ENCODE data around the gene UROD.

Gene UROD

DNA sequence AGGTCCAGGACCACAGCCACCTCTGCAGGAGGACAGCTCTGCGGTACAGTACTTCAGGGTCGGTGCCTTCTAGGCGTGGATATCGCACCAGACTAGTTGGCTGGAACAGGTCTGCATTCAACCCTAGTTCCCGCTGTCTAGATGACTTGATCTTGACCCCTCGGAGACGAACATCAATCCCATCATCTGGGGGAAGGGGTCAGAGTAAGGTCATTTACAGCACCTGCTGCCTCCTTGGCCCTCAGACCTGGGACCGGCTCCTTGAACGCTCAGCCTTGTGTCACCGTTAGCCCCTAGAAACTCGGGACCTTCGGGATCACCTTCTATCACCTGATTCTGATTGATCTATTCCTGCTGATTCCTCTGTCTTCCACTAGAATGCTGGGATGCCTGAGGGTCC lies 3.5 kb upstream of the UROD start:
- no peak for DNase-seq (ENCODE audit: low read depth)

DNA sequence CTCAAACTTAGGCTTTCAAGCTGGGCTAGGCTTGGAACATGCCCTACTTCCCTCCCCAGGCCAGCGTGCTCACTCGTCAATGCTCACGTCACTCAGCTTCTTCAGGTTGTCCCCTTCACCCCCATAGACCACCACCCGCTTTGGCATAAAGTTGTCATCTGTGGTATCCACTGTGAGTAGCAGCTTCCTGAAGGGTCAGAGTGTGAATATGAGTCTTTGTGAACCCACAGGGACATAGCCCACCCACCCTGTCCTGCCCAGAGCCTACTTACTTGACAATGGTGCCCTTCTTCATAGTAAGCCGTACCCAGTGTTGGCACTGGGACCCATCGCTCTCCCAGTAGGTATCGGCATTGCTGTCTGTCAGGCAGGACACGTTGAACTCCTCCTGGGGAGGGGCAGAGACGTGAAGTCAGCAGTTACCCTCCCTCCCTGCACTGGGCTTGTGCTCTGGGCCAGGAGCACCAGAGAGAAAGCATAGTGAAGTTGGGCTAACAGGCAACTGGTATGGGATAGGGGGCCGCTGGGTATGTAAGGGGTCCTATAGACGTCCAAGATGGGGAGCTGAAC lies 2.7 kb upstream of the UROD start:
- no peak for DNase-seq (ENCODE audit: low read depth)

DNA sequence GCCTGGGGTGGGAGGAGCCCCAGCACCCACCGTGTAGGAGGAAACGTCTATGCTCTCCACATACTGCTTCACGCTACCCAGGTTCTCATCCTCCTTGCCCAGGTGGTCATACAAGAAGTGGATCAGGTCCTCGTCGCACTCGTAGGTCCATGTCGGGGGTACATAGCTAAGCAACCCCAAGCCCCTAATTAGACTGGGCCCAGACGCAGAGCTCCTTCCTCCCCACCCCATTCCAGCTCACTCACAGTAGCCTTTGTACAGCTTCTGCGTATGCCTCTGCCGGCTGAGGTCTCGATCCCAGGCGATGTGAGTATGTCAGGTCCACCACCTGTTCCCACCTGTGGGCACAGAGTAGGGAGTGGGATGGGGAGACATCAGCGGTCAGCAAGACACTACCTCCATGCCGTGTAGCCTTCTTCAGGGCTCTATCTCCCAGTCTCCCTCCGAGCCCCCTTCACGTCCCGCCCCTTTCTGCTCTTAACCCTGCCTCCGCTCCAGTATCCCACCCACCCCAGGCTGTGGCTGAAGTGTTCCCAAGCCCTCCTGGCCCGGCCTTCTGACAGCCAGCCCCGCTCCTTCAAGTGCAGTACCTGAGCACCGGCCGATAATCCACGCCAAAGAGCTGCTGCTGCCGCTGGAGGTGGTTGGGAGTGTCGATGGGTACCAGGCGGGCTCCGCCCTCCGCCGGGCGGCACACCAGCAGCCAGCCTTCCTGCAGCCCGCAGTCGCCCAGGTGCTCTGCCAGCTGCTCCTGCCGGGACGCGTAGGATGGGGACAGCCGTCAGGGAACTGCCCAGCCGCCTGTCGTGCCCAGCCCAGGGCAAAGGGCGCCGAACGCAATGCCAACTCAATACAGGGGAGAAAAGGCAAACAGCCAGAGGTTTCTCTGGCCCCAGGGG lies 1.8 kb upstream of the UROD start:
- DNase-seq (ENCODE audit: low read depth): no peak

DNA sequence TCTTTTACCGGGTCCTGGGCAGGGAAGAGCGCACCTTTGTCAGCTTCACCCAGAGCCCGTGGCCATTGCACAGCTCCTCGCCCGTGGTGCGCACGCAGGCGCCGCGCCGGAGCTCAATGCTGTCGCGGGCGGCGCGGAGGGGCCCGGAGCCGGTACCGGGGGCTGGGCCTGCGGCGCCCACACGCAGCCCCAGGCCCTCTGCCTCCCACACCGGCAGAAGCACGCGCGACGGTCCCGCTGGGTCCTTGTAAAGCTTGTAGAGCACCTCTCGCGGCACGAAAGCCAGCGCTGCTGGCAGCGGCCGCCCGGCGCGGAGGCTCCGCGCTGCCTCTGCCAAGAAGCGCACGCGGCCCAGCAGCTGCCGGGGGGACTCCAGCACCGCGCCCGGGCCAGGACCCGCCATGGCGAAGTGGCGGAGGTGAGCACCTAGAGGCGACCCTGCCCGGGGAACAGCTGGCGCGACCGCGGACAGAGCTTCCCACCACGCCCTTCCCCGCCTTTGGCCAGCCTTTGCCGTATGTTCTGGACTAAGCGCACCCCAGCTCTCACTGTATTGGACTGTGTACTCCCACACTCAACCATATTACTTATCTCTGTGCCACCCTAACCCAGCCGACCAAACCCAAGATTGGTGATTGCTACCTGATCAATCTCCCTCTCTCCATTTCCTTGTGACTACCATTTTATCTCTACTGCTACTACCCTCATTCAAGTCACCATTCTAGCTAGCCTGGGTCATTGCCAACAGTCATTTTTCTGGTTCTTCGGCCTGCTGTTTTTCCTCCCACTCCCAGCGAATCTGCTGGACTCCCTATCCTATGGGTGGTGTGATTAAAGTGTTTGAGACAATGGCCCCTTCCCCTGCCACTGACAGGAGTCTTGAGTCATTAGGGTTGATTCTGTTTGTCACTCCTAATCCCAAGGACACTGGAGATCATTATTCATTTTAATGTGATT lies 921 bp upstream of the UROD start, which contains the start of gene HECTD3:
Gene HECTD3 (minus strand): TSS at position 470 of the 957 bp plus-strand sequence. CDS start 67 bp downstream, at position 403.
- DNase-seq (ENCODE audit: low read depth): peak; percentile 48

DNA sequence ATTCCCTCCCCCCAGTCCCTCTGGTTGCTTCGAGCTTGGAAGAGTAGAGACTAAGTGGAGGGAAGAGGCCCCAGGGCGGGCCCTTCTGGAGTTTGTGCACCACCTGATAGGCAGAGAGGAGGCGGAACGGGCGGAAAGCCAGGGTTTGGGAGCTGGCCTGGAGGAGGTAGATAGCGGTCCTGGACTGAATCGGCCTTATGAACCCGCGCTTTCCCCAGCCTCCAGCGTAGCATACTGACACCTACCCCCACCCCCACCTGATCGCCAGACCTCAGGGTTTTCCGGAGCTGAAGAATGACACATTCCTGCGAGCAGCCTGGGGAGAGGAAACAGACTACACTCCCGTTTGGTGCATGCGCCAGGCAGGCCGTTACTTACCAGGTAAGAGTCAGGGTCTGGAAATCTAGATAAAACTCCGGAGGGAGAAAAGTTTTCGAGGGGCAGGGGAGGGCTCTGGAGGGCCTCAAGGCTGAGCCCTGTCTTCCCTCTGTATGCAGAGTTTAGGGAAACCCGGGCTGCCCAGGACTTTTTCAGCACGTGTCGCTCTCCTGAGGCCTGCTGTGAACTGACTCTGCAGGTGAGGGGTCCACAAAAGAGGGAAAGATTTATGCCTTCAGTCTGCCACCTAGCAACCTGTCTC lies 705 bp downstream of the UROD start:
- peak; percentile 43 for DNase-seq (ENCODE audit: low read depth)

DNA sequence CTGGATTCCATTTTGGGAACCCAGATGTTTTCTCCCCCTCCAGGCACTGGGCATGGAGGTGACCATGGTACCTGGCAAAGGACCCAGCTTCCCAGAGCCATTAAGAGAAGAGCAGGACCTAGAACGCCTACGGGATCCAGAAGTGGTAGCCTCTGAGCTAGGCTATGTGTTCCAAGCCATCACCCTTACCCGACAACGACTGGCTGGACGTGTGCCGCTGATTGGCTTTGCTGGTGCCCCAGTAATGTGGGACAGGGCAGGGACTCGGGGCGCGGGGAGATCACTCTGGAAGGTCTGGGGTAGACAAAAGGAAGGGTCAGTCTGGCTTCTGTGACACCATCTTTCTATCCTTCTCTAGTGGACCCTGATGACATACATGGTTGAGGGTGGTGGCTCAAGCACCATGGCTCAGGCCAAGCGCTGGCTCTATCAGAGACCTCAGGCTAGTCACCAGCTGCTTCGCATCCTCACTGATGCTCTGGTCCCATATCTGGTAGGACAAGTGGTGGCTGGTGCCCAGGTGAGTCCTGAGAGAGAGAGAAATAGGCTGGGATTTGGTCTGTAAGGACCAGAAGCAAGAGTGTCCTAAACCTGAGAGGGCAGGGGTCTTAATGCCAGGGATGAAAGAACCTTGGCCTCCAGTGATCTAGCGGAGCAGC lies 1.6 kb downstream of the UROD start:
- DNase-seq (ENCODE audit: low read depth): no peak

DNA sequence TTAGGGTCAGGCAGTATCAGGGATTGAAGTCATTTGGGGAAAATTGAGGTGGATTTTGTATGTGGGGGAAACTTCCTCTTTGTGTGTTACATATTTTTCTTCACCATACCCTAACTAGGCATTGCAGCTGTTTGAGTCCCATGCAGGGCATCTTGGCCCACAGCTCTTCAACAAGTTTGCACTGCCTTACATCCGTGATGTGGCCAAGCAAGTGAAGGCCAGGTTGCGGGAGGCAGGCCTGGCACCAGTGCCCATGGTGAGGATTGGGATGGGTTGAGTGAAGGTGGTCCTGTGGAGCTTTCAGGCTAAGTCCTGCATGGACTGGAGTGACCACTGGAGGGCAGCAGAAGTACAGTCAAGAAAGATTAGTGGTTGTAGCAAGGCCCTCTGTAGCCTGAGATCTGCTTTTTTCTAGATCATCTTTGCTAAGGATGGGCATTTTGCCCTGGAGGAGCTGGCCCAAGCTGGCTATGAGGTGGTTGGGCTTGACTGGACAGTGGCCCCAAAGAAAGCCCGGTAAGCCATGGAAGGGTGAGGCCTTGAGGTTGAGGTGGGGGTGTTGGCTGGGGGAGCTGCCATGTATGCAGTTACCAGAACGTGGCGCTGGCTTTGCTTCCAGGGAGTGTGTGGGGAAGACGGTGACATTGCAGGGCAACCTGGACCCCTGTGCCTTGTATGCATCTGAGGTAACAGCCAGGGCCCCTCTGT lies 2.4 kb downstream of the UROD start:
- DNase-seq (ENCODE audit: low read depth): peak; percentile 92

DNA sequence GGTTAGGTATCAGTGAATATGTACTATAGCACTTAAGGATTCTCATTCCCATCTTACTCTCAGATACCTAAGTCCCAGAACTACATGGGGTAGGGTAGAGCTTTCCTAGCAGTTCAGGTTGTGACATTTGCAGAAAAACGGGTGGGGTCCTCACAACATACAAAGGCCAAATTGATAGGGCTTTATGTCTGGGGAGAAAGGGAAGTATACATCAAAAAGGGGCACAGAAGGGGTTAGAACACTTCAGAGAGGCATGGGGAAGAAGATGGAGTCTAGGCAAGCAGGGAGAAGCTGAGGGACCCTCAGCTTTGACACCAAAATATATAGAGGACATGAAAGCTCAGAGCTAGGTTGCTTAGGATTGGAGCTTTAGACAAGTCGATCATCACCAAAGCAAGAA lies 3.6 kb downstream of the UROD start:
- no peak for DNase-seq (ENCODE audit: low read depth)

DNA sequence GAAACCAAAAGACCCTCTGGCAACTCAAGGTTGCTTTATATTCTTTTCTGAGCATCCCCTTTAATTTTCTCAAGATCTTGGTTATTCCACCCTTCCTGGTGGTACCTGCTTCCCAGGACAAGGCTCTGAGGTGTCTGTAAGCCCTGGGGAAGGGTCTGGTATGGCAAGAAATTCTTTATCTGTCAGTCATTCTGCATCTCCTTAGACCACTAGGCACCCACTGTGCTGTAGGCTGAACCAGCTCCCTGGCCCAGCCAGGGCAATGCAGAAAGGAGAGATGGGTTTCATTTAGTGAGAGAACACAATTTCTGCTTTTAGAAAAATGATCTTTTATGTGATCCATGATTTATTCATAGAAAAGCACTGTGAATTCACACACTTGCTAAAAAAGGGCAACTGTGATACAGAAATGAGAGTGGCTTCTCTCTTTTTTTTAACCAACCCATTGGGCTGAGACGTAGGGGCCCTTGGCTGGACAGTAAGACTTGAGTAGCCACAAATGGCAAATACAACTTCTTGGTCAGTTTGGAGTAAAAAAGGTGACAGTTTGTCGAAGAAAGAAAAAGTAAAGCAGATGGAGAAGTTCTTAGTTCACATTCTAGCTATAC lies 4.1 kb downstream of the UROD start:
- no peak for DNase-seq (ENCODE audit: low read depth)

DNA sequence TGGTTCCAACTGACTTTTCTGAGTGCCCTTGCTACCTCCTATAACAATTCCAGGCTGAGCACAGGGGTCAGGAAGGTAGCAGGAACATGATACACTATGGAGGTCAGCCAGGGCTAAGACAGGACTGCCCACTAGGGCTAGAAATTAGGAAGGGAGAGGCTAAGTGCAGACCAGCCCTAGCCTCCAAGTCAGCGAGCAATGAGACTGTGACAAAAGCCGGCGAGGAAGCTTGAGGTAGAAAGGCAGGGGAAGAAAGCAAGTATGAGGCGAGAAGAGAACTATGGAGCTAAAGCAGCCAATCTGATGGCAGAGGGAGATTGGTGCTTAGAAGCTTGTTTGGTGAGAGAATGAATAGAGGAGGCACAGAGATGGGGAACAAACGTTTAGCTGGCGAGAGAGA lies 4.7 kb downstream of the UROD start:
- no peak for DNase-seq (ENCODE audit: low read depth)

DNA sequence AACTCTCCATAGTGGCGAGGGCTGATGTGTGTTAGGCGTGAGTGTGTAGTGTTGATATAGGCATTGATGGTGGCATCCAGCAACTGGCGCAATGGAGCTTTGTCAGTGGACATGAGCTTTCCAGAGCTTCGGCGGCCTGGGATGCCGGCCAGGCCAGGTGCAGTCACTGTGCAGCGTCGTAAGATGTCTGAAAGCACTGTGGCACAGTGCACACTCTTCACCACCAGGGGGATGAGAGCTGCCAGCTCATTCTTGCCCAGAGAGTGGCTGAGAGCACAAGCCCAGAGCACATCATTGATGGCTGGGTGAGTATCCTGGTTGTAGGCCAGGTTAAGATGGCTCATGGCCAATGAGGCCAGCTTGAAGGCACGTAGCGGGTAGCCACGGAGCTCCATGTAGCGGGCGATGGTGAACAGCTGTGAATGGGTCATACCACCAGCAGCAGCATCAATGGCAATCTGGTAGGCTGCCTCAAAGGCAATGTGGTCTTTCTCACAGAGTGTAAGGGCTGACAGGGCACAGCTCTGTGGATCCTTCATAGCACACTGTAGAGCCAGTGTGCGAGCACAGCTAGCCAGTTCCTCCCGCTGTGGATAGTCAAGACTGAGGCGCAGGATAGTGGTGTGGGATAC lies 6.7 kb downstream of the UROD start:
- DNase-seq (ENCODE audit: low read depth): peak; percentile 9

DNA sequence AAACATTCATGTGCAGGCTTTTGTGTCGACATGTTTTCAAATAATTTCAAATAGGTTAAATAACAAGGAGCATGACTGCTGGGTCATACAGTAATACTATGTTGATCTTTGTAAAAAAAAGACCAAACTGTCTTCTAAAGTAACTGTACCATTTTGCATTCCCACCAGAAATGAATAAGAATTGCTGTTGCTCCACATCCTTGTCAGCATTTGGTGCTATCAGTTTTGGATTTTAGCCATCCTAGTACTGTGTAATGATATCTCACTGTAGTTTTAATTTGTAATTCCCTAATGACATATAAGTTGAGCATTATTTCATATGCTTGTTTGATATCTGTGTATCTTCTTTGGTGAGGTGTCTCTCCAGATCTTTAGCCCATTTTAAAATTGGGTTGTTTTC lies 11.6 kb downstream of the UROD start:
- DNase-seq (ENCODE audit: low read depth): no peak

DNA sequence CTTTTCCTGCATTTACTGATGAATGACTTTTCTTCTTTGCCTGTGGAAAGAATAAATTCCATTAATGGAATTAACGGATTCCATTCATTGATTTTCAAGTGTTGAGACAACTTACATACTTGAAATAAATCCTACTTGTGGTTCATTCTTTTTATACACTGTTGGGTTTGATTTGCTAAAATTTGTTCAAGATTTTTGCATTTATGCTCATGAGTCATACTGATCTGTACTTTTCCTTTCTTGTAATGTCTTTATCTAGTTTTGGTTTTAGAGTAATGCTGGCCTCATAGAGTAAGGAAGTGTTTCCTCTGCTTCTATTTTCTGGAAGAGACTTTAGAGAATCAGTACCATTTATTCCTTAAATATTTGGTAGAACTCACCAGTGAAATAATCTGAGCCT lies 14.4 kb downstream of the UROD start:
- no peak for DNase-seq (ENCODE audit: low read depth)

DNA sequence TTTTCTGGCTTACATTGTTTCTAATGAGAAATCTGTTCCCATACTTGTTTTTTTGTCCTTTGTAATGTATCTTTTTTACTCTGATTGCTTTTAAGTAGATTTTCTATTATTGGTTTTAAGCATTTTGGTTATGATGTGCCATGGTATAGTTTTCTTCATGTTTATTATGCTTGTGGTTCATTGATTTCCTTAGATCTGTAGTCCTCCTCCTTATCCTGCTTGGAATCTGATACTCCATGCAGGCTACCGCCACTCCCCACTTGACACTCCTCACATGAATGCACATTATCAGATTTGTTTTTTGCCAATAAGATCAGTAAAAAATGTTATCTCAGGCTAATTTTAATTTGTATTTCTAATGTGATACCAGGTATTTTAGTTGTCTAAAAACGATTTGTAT lies 20.8 kb downstream of the UROD start:
- DNase-seq (ENCODE audit: low read depth): no peak

DNA sequence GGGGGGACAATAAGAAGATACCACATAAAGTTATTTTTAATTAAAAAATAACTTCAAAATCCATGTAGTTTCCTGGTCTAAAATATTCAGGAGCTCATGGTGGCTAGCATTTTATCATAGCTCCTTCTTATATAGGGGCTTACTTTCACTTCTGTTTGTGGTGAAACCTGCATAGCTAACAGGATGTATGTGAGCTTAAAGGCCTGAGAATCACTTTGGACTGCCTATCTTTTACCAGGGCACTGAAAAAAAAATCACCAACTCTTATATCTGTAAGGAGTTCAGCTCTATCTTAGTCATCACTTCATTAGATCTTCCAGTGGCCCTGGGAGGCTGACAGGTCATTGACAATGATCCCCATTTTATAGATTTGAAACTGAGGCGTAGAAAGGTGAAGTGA lies 21.3 kb downstream of the UROD start:
- no peak for DNase-seq (ENCODE audit: low read depth)

DNA sequence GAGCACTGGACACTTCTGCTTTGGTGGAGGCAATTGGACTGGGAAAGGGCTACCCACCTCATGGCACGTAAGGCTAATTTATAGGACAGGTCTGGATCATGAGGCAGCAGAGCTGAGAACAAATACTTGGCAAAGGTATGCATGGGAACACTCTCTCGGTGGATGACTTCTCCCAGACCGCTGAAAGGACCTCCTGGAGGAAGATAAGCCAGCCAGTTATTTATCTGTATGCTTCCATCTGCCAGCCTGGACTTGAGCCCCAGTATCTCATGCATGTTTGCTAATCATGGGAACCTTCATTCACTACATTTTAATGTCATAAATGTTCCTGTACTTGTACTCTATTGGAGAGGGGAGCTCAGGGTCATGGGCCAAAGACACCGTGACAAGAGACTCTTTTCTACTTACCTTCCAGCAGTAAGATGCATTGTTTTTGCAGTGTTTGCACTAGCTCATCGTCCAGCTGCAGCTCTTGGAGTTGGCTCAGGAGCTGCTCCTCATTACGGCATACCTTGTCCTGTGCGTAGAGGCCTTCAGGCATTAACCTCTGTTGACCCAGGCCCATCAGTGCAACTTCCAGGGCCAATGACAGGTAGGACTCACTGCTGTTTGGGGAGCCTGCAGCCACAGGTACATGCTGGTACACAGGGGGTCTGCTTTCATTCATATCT lies 23.7 kb downstream of the UROD start:
- no peak for DNase-seq (ENCODE audit: low read depth)

DNA sequence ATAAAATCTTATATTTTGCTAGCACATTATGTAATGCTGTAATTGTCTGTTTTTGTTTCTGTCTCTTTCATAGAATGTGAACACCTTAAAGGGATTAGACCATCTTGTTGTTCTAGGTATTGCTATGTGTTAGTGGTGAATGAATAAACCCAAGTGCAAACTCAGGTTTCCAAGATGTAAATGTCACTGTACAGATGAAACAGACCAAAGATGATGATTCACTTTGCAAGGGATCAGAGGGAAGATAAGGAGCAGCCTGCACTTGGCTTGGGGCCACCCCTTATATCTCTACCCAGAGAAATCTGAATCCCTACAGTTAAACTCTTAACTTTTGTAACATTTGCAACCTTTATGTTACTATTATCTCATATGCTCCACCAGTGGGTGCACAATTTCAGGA lies 25.4 kb downstream of the UROD start:
- no peak for DNase-seq (ENCODE audit: low read depth)

DNA sequence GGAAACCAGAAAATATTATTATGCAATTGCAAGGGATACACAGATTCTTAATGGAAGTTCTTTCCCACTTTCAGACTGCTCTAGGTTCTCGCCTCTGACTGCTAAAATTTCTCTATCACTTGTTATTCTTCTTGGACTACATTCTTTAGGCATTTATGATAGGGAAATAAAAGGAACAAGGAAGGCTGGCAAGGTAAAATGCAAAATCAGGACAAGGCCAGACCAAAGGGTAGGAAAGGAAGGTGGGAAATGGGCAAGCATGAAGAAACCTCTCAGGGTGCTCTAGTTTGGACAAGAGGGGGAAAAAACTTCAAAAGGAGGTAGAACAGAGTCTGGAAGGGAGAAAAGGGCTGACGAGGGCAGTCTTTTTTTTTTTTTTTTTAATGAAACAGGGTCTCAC lies 26.2 kb downstream of the UROD start:
- DNase-seq (ENCODE audit: low read depth): no peak

DNA sequence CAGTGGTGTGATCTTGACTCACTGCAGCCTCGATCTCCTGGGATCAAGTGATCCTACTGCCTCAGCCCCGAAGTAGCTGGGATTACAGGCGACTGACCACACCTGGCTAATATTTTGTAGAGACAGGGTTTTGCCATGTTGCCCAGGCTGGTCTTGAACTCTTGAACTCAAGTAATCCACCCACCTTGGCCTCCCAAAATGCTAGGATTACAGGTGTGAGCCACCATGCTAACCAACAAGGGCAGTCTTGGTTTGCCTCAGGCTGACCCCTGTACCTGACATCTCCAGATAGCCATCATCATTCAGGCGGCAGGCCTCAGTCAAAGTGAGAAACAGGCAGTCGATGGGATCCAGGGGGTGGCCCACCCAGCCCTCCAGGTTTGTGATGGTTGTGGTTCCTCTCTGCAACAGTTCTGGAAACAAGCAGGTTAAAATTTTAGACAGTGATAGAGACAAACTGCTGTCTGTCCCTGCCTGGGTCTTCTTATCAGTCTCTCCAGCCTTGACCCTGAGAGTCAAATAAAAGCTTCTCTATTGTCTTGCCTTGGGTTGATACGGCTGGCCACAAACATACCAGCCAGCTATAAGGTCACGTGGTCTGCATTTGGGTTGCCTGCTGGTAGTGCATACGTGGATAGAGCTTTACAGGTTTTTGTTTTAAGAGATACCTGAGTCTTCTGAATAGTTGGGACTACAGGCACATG lies 26.8 kb downstream of the UROD start:
- no peak for DNase-seq (ENCODE audit: low read depth)
